ENCODE data around the gene MAP4. TPM values are rescaled to one million over a fixed set of nuclear protein-coding genes. Genes with fewer than 3 reads are reported as not detected.

MAP4 gene
- total RNA-seq, 1 experiment from 2014 or later = 27.6 TPM

GRCh38 chr3:47979070-47979469 lies 37.1 kb downstream of the MAP4 start:
- in situ Hi-C loops (cut with HindIII; ENCODE audit: low pct_unique_long_range_greater_than_20kb, low sequenced_read_pairs) = no loop called here
- DNase-seq (ENCODE audit: low read depth) = no peak

DNA sequence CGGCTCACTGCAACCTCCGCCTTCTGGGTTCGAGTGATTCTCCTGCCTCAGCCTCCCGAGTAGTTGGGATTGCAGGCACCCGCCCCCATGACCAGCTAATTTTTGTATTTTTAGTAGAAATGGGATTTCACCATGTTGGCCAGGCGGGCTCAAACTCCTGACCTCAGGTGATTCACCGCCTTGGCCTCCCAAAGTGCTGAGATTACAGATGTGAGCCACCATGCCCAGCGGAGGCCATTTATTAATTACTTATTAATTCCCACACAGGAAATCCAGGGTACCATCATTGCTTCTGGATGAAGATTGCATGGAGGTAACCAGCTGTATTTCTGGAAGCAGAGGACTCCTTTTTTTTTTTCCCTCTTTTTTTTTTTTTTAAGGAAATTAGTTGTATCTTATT lies 37.8 kb downstream of the MAP4 start:
- peak; percentile 15 for DNase-seq (ENCODE audit: low read depth)
- in situ Hi-C loops (cut with HindIII; ENCODE audit: low pct_unique_long_range_greater_than_20kb, low sequenced_read_pairs) = no loop called here

- DNase-seq (ENCODE audit: low read depth) = no peak
- in situ Hi-C loops (cut with HindIII; ENCODE audit: low pct_unique_long_range_greater_than_20kb, low sequenced_read_pairs) = no loop called here
Measured at GRCh38 chr3:47976135-47976732, 40.0 kb downstream of the MAP4 start.

- in situ Hi-C loops (cut with HindIII; ENCODE audit: low pct_unique_long_range_greater_than_20kb, low sequenced_read_pairs) = no loop called here
- no peak for DNase-seq (ENCODE audit: low read depth)
Measured at GRCh38 chr3:47974974-47975470, 41.2 kb downstream of the MAP4 start.

GRCh38 chr3:47971081-47971480 lies 45.1 kb downstream of the MAP4 start:
- in situ Hi-C loops (cut with HindIII; ENCODE audit: low pct_unique_long_range_greater_than_20kb, low sequenced_read_pairs) = no loop called here
- no peak for DNase-seq (ENCODE audit: low read depth)

DNA sequence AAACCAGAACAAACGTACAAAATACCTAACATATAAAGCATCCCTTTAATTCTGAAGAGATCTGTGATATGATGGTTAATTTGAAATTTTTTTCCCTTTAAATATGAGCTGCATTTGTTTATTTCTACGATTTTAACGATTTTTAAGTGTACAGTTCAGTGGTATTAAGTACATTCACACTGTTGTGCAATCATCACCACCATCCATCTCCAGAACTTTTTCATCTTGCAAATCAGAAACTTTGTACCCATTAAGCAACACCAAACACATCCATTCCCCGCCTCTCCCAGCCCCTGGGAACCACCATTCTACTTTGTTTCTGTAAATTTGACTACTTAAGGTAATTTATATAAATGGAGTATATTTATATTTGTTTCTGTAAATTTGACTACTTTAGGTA lies 51.5 kb downstream of the MAP4 start:
- DNase-seq (ENCODE audit: low read depth) = no peak
- in situ Hi-C loops (cut with HindIII; ENCODE audit: low pct_unique_long_range_greater_than_20kb, low sequenced_read_pairs) = no loop called here

DNA sequence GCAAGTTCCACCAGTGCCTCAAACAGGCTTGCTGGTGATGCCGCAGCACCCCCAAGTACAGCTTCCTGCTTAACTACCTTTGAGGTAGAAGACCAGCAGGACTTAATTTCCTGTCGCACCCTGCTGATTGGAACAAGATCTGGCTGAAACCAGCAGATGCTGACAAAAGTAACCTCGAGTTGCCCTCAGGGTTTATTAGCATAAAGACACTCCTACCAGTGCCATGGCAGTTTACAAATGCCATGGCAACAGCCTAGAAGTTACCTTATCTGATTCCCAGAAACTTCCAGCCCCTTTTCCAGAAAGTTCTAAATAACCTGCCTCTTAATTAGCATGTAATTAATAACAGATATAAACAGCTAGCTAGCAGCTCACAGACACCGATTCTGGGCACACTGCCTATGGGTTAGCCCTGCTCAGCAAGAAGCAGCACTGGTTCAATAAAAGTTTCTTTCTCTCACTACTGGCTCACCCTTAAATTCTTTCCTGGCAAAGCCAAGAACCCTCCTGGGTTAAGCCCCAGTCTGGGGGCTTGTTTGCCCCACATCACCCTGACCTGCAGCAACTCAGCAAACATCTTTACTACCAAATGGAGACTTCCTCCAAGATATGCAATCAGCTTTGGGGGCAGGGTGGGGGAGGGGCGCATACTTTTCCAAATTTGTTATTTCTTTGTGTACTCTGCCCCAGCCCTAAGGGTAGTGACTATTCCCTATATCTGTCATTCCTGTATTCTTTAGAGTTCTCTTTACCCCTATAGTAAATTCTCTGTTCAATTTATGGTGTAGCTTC lies 54.2 kb downstream of the MAP4 start:
- no peak for DNase-seq (ENCODE audit: low read depth)
- in situ Hi-C loops (cut with HindIII; ENCODE audit: low pct_unique_long_range_greater_than_20kb, low sequenced_read_pairs) = no loop called here

- in situ Hi-C loops (cut with HindIII; ENCODE audit: low pct_unique_long_range_greater_than_20kb, low sequenced_read_pairs) = no loop called here
- no peak for DNase-seq (ENCODE audit: low read depth)
Measured at GRCh38 chr3:47961036-47961435, 55.2 kb downstream of the MAP4 start.

GRCh38 chr3:47956521-47956920 lies 59.7 kb downstream of the MAP4 start:
- in situ Hi-C loops (cut with HindIII; ENCODE audit: low pct_unique_long_range_greater_than_20kb, low sequenced_read_pairs) = no loop called here
- DNase-seq (ENCODE audit: low read depth) = no peak

- no peak for DNase-seq (ENCODE audit: low read depth)
Measured at GRCh38 chr3:47954567-47954966, 61.6 kb downstream of the MAP4 start.

GRCh38 chr3:47950453-47951169 lies 65.6 kb downstream of the MAP4 start:
- in situ Hi-C loops (cut with HindIII; ENCODE audit: low pct_unique_long_range_greater_than_20kb, low sequenced_read_pairs) = no loop called here
- no peak for DNase-seq (ENCODE audit: low read depth)

More at GRCh38 chr3:47954567-47954966, 61.6 kb downstream of the MAP4 start:
- in situ Hi-C loops (cut with HindIII; ENCODE audit: low pct_unique_long_range_greater_than_20kb, low sequenced_read_pairs) = no loop called here

- no peak for DNase-seq (ENCODE audit: low read depth)
- in situ Hi-C loops (cut with HindIII; ENCODE audit: low pct_unique_long_range_greater_than_20kb, low sequenced_read_pairs) = no loop called here
Measured at GRCh38 chr3:47949979-47950378, 66.2 kb downstream of the MAP4 start.

DNA sequence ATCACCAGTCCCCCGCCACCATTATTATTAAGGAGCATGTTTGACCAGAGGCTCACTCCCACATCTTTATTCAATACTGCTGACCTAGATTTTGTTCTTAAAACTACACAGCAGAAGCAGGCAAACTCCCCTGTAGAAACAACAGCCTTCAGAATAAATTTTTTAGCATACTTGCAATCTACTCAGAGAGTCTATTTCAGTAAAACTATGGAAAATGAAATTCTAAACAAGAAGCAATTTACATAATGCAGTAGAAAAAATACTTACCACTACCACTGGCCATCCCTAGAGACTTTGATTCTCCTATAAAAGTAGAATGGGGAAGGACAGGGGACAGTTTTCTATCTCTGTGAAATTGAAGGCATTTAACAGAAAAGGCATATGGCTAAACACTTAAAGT lies 76.0 kb downstream of the MAP4 start:
- in situ Hi-C loops (cut with HindIII; ENCODE audit: low pct_unique_long_range_greater_than_20kb, low sequenced_read_pairs) = no loop called here
- DNase-seq (ENCODE audit: low read depth) = no peak

DNA sequence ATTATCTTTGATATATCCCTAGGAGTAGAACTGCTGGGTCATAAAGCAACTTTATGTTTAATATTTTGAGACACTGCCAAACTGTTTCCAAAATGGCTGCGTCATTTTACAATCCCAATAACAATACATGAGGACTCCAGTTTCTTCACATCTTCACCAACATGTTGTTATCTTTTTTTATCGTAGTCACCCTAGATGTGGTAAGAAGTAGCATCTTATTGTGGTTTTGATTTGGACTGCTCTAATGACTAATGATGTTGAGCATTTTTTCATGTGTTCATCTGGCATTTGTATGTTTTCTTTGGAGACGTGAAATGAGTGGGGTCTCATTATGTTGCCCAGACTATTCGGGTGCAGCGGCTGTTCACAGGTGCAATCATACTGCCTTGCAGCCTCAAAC lies 83.8 kb downstream of the MAP4 start:
- in situ Hi-C loops (cut with HindIII; ENCODE audit: low pct_unique_long_range_greater_than_20kb, low sequenced_read_pairs) = no loop called here

DNA sequence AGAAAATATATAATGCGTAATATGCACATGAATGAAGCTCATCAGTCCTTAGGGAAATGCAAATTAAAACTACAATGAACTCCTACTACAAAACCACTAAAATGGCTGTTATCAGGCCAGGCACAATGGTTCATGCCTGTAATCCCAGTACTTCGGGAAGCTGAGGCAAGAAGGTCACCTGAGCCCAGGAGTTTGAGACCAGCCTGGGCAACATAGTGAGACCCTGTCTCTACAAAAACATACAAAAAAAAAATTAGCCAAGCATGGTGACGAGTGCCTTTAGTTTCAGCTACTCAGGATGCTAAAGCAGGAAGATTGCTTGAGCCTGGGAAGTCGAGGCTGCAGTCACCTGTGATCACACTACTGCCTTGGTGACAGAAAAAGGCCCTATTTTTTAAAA lies 85.2 kb downstream of the MAP4 start:
- no peak for DNase-seq (ENCODE audit: low read depth)
- in situ Hi-C loops (cut with HindIII; ENCODE audit: low pct_unique_long_range_greater_than_20kb, low sequenced_read_pairs) = no loop called here

More for the DNA sequence above, 83.8 kb downstream of the MAP4 start:
- no peak for DNase-seq (ENCODE audit: low read depth)

DNA sequence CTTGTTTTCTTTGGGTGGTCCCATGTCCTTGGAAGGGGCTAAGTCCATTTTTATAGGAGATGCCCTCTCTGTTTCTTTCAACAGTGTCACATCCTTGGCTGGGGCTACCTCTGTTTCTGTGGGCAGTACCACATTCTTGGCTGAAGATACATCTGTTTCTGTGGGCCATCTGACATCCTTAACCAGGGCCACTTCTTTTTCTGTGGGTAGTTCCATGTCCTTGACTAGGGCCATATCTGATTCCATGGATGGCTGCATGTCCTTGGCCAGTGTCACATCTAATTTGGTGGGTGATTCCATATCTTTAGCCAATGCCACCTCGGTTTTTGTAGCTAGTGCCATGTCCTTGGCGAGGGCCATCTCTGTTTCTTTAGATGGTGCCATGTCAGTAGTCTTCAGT lies 99.5 kb downstream of the MAP4 start:
- in situ Hi-C loops (cut with HindIII; ENCODE audit: low pct_unique_long_range_greater_than_20kb, low sequenced_read_pairs) = no loop called here
- DNase-seq (ENCODE audit: low read depth) = no peak

DNA sequence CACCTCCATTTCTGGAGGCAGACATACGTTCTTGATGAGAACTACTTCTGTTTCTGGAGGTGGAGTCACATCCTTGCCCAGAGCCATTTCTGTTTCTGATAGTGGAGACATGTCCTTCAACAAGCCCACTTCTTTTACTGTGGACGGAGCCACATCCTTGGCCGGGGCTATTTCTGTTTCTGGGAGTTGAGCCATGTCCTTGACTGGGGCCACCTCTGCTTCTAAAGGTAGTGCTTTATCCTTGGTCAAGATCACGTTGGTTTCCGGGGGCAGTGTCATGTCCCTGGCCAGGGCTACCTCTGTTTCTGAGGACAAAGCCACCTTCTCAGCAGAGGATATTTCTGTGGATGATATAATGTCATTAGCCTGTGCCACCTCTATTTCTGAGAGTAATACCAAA lies 100.0 kb downstream of the MAP4 start:
- DNase-seq (ENCODE audit: low read depth) = no peak
- in situ Hi-C loops (cut with HindIII; ENCODE audit: low pct_unique_long_range_greater_than_20kb, low sequenced_read_pairs) = no loop called here

DNA sequence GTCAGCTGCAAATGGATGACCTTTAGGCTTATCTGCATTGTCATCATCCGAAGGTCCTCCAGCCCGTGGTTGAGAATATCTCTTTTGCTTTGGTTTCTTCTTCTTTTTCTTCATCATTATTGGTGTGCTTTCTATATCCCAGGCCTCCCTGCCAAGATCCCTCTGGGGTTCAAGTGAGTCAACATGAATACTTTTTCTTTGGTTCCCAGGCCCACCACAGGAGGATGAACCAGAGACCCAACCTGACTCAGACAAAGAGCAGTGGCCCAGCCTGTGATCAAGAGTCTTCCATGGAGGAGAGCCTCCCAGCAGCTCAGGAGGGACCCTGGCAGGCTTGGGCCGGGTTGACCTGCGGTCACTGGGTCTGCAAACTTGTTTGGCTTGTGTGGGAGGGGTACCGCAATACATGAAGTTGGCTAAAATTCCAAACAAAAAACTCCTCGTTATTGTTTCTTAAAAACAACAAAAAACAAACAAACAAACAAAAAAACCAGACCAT lies 104.2 kb downstream of the MAP4 start:
- in situ Hi-C loops (cut with HindIII; ENCODE audit: low pct_unique_long_range_greater_than_20kb, low sequenced_read_pairs) = no loop called here
- no peak for DNase-seq (ENCODE audit: low read depth)

Data from Caki2 (cell line).